A549 (cell line): ENCODE measurements around the gene DOK6. TPM values are rescaled to one million over a fixed set of nuclear protein-coding genes. Genes with fewer than 3 reads are reported as not detected.
A peak's percentile ranks its signal among the peaks of the same experiment; 100 is the strongest.

Experiments
- ATAC-seq, 2 experiments: fragments of 200-7000 bp in 1 of 2; fragments of >200 bp in 1 of 2; cut with Nextera tagmentation in 1 of 2; cut with Tn5 transposase in 1 of 2; 3 replicates each; pipeline versions ENCODE4 v1.8.0 to v1.9.1; 2018 to 2020; ENCODE audit warnings: mild to moderate bottlenecking in 1 of 2, moderate library complexity in 1 of 2
- CTCF ChIA-PET: fragments of 300-600 bp; sonication (Branson Sonifier 250); formaldehyde crosslinking; extraction: SDS; loops from one replicate; lab custom pipeline; 2021; ENCODE audit warnings: antibody characterized with exemption, inconsistent platforms; lab: Yijun Ruan, JAX
- POLR2A ChIA-PET: fragments of 350-600 bp; formaldehyde crosslinking; extraction: SDS; loops from one replicate; lab custom pipeline; 2021; ENCODE audit warnings: antibody characterized with exemption, inconsistent platforms; lab: Yijun Ruan, JAX
- DNase-seq, 2 experiments: peaks; one replicate each; pipeline versions ENCODE4 v3.0.0 to v3.0.0-alpha.2; 2011 to 2016; ENCODE audit warnings: low read depth in 1 of 2, low spot score in 1 of 2
- FAIRE-seq: peaks from 2 replicates; lab custom pipeline; 2011; peaks lifted over from hg19 to GRCh38; lab: Jason Lieb, UNC
- H3K27ac ChIP-seq, 2 experiments: fragments of >200 bp; sonication (Bioruptor Twin); formaldehyde crosslinking; 3 replicates each; pipeline ENCODE4 v1.5.1; 2016 to 2017
- H3K4me1 ChIP-seq: fragments of >200 bp; sonication (Bioruptor Twin); formaldehyde crosslinking; 3 replicates; pipeline ENCODE4 v1.6.1; 2016
- H3K4me2 ChIP-seq: fragments of >200 bp; sonication (Bioruptor Twin); formaldehyde crosslinking; 3 replicates; pipeline ENCODE4 v1.6.1; 2016
- H3K4me3 ChIP-seq: fragments of >200 bp; sonication (Bioruptor Twin); formaldehyde crosslinking; 3 replicates; pipeline ENCODE4 v1.5.1; 2016
- H3K9me3 ChIP-seq: fragments of >200 bp; sonication (Bioruptor Twin); formaldehyde crosslinking; 3 replicates; pipeline ENCODE4 v1.6.1; 2016
- ATOH8 ChIP-seq: fragments of 250-450 bp; sonication (Bioruptor Pico); IDR thresholded peaks from 2 replicates; pipeline ENCODE4 v1.5.0; 2020; ENCODE audit warnings: low read depth, mild to moderate bottlenecking, moderate library complexity
- BHLHE40 ChIP-seq: IDR thresholded peaks from 2 replicates; pipeline ENCODE4 v1.6.1; 2012; ENCODE audit warnings: low read depth, low read length, inconsistent platforms
- CEBPB ChIP-seq, 2 experiments: fragments of >200 bp in 1 of 2; sonication (Bioruptor Twin) in 1 of 2; formaldehyde crosslinking in 1 of 2; IDR thresholded peaks; 2 replicates each; pipeline ENCODE4 v1.6.1; 2012 to 2016
- CHD2 ChIP-seq: fragments of 150-350 bp; IDR thresholded peaks from 2 replicates; pipeline ENCODE4 v1.6.1; 2014; ENCODE audit warnings: low read length; ENCODE audit not compliant: partially characterized antibody
- CHD4 ChIP-seq: fragments of 200-600 bp; sonication (generic); IDR thresholded peaks from 2 replicates; pipeline ENCODE4 v1.6.1; 2016; ENCODE audit warnings: antibody characterized with exemption, mild to moderate bottlenecking, borderline replicate concordance
- CTCF ChIP-seq: fragments of >200 bp; sonication (Bioruptor Twin); formaldehyde crosslinking; IDR thresholded peaks from 3 replicates; pipeline ENCODE4 v1.5.1; 2016
- E2F6 ChIP-seq: IDR thresholded peaks from 2 replicates; pipeline ENCODE4 v1.6.1; 2012; ENCODE audit warnings: low read depth, borderline replicate concordance
- EHF ChIP-seq: fragments of 250-450 bp; sonication (Bioruptor Pico); IDR thresholded peaks from 2 replicates; pipeline ENCODE4 v1.5.0; 2020; ENCODE audit warnings: mild to moderate bottlenecking
- EHMT2 ChIP-seq: fragments of 200-600 bp; sonication (generic); IDR thresholded peaks from 2 replicates; pipeline ENCODE4 v1.6.1; 2016; ENCODE audit warnings: antibody characterized with exemption, low read depth, mild to moderate bottlenecking, moderate library complexity
- ELK1 ChIP-seq: fragments of 150-350 bp; IDR thresholded peaks from 2 replicates; pipeline ENCODE4 v1.6.1; 2014; ENCODE audit warnings: low read depth, mild to moderate bottlenecking, low read length
- FOSB ChIP-seq: fragments of 250-450 bp; sonication (Bioruptor Pico); IDR thresholded peaks from 2 replicates; pipeline ENCODE4 v1.5.0; 2020; ENCODE audit warnings: mild to moderate bottlenecking, moderate library complexity
- FOSL2 ChIP-seq, 2 experiments: fragments of 450-650 bp in 1 of 2; fragments of >200 bp in 1 of 2; sonication (Bioruptor Twin) in 1 of 2; formaldehyde crosslinking; IDR thresholded peaks; 2 replicates each; pipeline versions ENCODE4 v1.5.0 to v1.6.1; 2016 to 2020; ENCODE audit warnings: mild to moderate bottlenecking in 1 of 2, moderate library complexity in 1 of 2
- FOXS1 ChIP-seq: fragments of 250-450 bp; sonication (Bioruptor Pico); IDR thresholded peaks from 2 replicates; pipeline ENCODE4 v1.5.0; 2020; ENCODE audit warnings: mild to moderate bottlenecking, moderate library complexity
- GATA3 ChIP-seq: IDR thresholded peaks from 2 replicates; pipeline ENCODE4 v1.6.1; 2012; ENCODE audit warnings: borderline replicate concordance
- HES2 ChIP-seq: fragments of >200 bp; sonication (Bioruptor Twin); formaldehyde crosslinking; IDR thresholded peaks from 2 replicates; pipeline ENCODE4 v1.6.1; 2016
- HEYL ChIP-seq: fragments of 250-450 bp; sonication (Bioruptor Pico); IDR thresholded peaks from 2 replicates; pipeline ENCODE4 v1.8.0; 2021; ENCODE audit warnings: mild to moderate bottlenecking, moderate library complexity
- HMGXB4 ChIP-seq: fragments of 250-450 bp; sonication (Bioruptor Pico); IDR thresholded peaks from 2 replicates; pipeline ENCODE4 v1.5.0; 2021; ENCODE audit warnings: mild to moderate bottlenecking, moderate library complexity, borderline replicate concordance
- HOXA7 ChIP-seq: fragments of 250-450 bp; sonication (Bioruptor Pico); IDR thresholded peaks from 2 replicates; pipeline ENCODE4 v1.5.0; 2020; ENCODE audit warnings: mild to moderate bottlenecking, moderate library complexity
- HOXB5 ChIP-seq: fragments of 250-450 bp; sonication (Bioruptor Pico); IDR thresholded peaks from 2 replicates; pipeline ENCODE4 v1.5.0; 2020; ENCODE audit warnings: mild to moderate bottlenecking, moderate library complexity
- JUN ChIP-seq, 2 experiments: fragments of >200 bp; sonication (Bioruptor Twin); formaldehyde crosslinking; IDR thresholded peaks; 2 replicates in 1 of 2; 3 replicates in 1 of 2; pipeline ENCODE4 v1.6.1; 2016 to 2017
- MYC ChIP-seq: IDR thresholded peaks from 2 replicates; pipeline ENCODE4 v1.6.1; 2012; ENCODE audit warnings: mild to moderate bottlenecking, inconsistent platforms, low read length, improper control_type of control experiment, borderline replicate concordance
- NPAS2 ChIP-seq: fragments of 250-450 bp; sonication (Bioruptor Pico); IDR thresholded peaks from 2 replicates; pipeline ENCODE4 v1.8.0; 2022; ENCODE audit warnings: mild to moderate bottlenecking, moderate library complexity, borderline replicate concordance
- POLR2A ChIP-seq: IDR thresholded peaks from 2 replicates; pipeline ENCODE4 v1.6.1; 2012; ENCODE audit warnings: mild to moderate bottlenecking, low read length
- RAD21 ChIP-seq, 2 experiments: fragments of >200 bp in 1 of 2; sonication (Bioruptor Twin) in 1 of 2; formaldehyde crosslinking in 1 of 2; IDR thresholded peaks in 1 of 2; conservative IDR thresholded peaks in 1 of 2; 2 replicates in 1 of 2; 3 replicates in 1 of 2; pipeline ENCODE4 v1.6.1; 2012 to 2018; ENCODE audit warnings: inconsistent platforms in 1 of 2
- RCOR1 ChIP-seq: fragments of 150-350 bp; IDR thresholded peaks from 2 replicates; pipeline ENCODE4 v1.6.1; 2014; ENCODE audit warnings: antibody characterized with exemption, low read length, low read depth
- RFX5 ChIP-seq: fragments of 450-650 bp; IDR thresholded peaks from 2 replicates; pipeline ENCODE4 v1.7.1; 2014; ENCODE audit warnings: antibody characterized with exemption, mild to moderate bottlenecking, moderate library complexity
- RNF2 ChIP-seq: fragments of 200-600 bp; sonication (generic); IDR thresholded peaks from 2 replicates; pipeline ENCODE4 v1.6.1; 2016; ENCODE audit warnings: low read depth, mild to moderate bottlenecking, antibody characterized with exemption, moderate library complexity, borderline replicate concordance
- SMC3 ChIP-seq: fragments of >200 bp; sonication (Bioruptor Twin); formaldehyde crosslinking; IDR thresholded peaks from 3 replicates; pipeline ENCODE4 v1.6.1; 2018; ENCODE audit warnings: inconsistent platforms
- ZFP36 ChIP-seq: fragments of 450-650 bp; IDR thresholded peaks from 2 replicates; pipeline ENCODE4 v1.6.1; 2014; ENCODE audit warnings: borderline replicate concordance; ENCODE audit not compliant: partially characterized antibody
- ZNF302 ChIP-seq: fragments of 250-450 bp; sonication (Bioruptor Pico); IDR thresholded peaks from 2 replicates; pipeline ENCODE4 v1.9.0; 2021; ENCODE audit warnings: inconsistent platforms, mild to moderate bottlenecking, moderate library complexity
- ZSCAN20 ChIP-seq: fragments of 250-450 bp; sonication (Bioruptor Pico); IDR thresholded peaks from 2 replicates; pipeline ENCODE4 v1.8.0; 2022; ENCODE audit warnings: mild to moderate bottlenecking, moderate library complexity
- WGBS: methylation state at CpG from one replicate; pipeline ENCODE4 v1.1.6; 2017; ENCODE audit errors: missing lambda C conversion rate; 5-methylcytosine and 5-hydroxymethylcytosine counted together
- polyA plus RNA-seq, 4 experiments: library from polyadenylated mRNA; depleted of rRNA in 3 of 4; stranded (reverse); fragments of >200 nt; fragmentation: RNase III in 1 of 4; extraction: RNeasy Plus Mini Kit Qiagen cat#74134 plus additional on column Dnase treatment in 1 of 4; gene quantifications; 2 replicates in 3 of 4; 3 replicates in 1 of 4; pipeline ENCODE4 v1.2.3, GENCODE V29; 2011 to 2017

The DOK6 gene
- polyA plus RNA-seq, 2 of the 4 experiments (the other 2 are of a cell fraction) = not detected

- POLR2A ChIA-PET = no interaction called here
- TF ChIP-seq ZSCAN20 (CRISPR knock-in tag) (no peak), HEYL (CRISPR knock-in tag) (no peak), NPAS2 (no peak), E2F6 (no peak), HMGXB4 (CRISPR knock-in tag) (no peak), EHF (no peak), FOXS1 (no peak), EHMT2 (no peak), MYC (no peak), POLR2A (no peak), RFX5 (no peak), CHD4 (no peak), RAD21 (conservative IDR thresholded peaks at IDR 0.05 in 1 of 2, IDR thresholded peaks at IDR 0.05 in 1 of 2) (no peak), BHLHE40 (no peak), CEBPB (IDR thresholded peaks at IDR 0.05) (no peak), SMC3 (no peak)
- no peaks in the 10 kb centered on the region for H3K9me3 ChIP-seq
- ATAC-seq = peak in 1 of 2 experiments; percentile 30; a peak in 2 of 6 replicates
- DNase-seq = no peak
- no peak overlapping the region; the same call in 1 of the 3 replicates for H3K4me3 ChIP-seq
- peaks cover 7% of the 10 kb centered on the region; the same call in 1 of the 3 replicates for H3K4me1 ChIP-seq
- H3K4me2 ChIP-seq = peak overlapping the region; percentile 94
- FAIRE-seq = no peak
- 31% methylated on average over 17 of the region's 19 CpGs for whole genome bisulfite sequencing
- CTCF ChIA-PET = no interaction called here
- no peak overlapping the region for H3K27ac ChIP-seq
Measured at GRCh38 chr18:69401972-69402532, 1.4 kb downstream of the DOK6 start.

- Histone ChIP-seq H3K4me2 (no peak overlapping the region), H3K4me3 (no peak overlapping the region), H3K4me1 (peaks cover 7% of the 10 kb centered on the region; the same call in 1 of the 3 replicates), H3K27ac (no peak overlapping the region), H3K9me3 (no peaks in the 10 kb centered on the region)
- TF ChIP-seq HOXB5 (no peak), RCOR1 (no peak), ATOH8 (CRISPR knock-in tag) (no peak), HES2 (no peak), SMC3 (no peak), GATA3 (no peak), ELK1 (no peak), CHD2 (no peak), ZNF302 (CRISPR knock-in tag) (no peak), CHD4 (no peak), FOSL2 (IDR thresholded peaks at IDR 0.05) (no peak), FOSL2 (CRISPR knock-in tag; IDR thresholded peaks at IDR 0.05) (no peak), MYC (no peak), FOSB (no peak), CTCF (no peak), BHLHE40 (no peak), HOXA7 (CRISPR knock-in tag) (no peak), RNF2 (no peak), ZFP36 (no peak), JUN (IDR thresholded peaks at IDR 0.05) (no peak)
- DNase-seq (no peak), ATAC-seq (no peak; a peak in 1 of 6 replicates), FAIRE-seq (no peak)
- ChIA-PET POLR2A (no interaction called here), CTCF (no interaction called here)
- WGBS = 55% methylated on average over 6 of the region's 20 CpGs
Measured at GRCh38 chr18:69402533-69402989, 1.9 kb downstream of the DOK6 start.
